K562 (cell line): ENCODE data around the gene ARL11.

Source experiments
- HNRNPUL1 ChIP-seq: fragments of 200-400 bp; formaldehyde crosslinking; IDR thresholded peaks from 2 replicates; pipeline ENCODE4 v1.6.1; 2017; ENCODE audit warnings: low read length
- ZNF143 ChIP-seq: sonication (generic); formaldehyde crosslinking; IDR thresholded peaks from 2 replicates; pipeline ENCODE4 v1.9.0; 2022; ENCODE audit warnings: mild to moderate bottlenecking, missing genetic modification reagents

DNA sequence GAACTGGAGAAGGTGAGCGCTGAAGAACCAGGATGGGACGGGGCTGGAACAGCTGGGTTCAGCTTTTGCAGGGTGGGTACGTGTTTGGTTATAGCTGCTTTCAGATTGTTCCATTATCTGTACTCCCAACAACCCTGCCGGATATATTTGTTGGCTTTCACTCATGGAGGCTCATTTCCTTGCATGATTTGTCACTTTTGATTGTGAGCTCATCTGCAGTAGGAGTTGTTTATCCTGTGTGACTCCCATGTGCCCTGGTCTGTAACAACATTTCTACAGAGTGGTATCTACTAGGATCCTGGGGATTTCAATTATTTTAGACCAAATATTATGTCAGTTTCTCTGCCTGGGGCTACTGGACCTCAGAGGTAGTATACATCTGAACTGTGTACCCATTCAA lies 5.4 kb downstream of the ARL11 start:
- no peak for TF ChIP-seq HNRNPUL1
- no peak for TF ChIP-seq ZNF143 (CRISPR knock-in tag)
